ENCODE results near the gene ST3GAL3.

Gene ST3GAL3

DNA sequence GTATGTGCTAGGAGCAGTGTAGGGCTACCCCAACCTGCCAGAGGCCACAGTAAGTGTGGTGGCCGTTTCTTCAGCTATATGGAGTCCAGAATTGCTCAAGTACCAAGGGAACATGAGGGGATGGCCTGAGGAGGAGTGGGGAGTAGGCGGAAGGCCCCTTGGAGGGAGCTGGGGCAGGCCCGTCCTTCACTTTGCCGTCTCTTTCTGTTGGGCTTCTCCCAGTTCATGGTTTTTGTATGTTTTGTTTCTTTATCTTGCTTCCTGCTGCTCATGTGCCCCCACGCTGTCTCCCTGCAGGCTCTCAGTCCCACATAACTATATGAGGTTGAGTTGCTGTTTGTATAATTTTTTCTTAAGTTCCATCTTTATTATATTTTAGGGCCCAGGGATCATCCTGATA lies 256.6 kb downstream of the ST3GAL3 start:
- no peak for DNase-seq (ENCODE audit: low read depth)

DNA sequence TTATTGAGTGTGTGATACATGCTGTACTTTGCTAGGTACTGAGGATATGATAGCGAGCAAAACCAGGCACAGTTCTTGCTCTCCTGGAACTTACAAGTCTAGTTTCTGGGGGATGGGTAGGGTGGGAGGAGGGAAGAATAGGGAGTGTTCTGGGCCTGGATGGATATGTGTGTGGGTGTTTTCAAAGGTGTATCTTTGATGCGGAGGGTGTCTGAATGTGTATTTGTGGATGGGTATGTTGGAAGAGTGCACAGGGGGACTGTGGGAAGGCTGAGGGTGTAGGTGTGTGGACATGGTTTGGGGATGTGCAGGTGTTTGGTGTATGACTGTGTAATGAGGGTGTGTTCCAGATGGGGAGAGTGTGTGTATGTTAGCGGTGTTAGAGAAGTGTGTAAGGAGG lies 258.0 kb downstream of the ST3GAL3 start:
- DNase-seq (ENCODE audit: low read depth), result no peak

- no peak for DNase-seq (ENCODE audit: low read depth)
Measured at GRCh38 chr1:43968348-43968948, 261.1 kb downstream of the ST3GAL3 start.

DNA sequence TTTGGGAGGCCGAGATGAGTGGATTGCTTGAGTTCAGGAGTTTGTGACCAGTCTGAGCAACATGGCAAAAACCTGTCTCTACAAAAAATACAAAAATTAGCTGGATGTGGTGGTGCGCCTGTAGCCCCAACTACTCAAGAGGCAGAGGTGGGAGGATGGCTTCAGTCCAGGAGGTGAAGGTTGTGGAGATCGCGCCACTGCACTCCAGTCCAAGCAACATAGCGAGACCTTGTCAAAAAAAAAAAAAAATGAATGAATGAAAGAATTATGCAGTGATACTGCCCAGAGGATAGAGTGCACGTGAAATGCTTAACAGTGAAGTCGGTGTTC lies 262.0 kb downstream of the ST3GAL3 start:
- DNase-seq (ENCODE audit: low read depth), result no peak

DNA sequence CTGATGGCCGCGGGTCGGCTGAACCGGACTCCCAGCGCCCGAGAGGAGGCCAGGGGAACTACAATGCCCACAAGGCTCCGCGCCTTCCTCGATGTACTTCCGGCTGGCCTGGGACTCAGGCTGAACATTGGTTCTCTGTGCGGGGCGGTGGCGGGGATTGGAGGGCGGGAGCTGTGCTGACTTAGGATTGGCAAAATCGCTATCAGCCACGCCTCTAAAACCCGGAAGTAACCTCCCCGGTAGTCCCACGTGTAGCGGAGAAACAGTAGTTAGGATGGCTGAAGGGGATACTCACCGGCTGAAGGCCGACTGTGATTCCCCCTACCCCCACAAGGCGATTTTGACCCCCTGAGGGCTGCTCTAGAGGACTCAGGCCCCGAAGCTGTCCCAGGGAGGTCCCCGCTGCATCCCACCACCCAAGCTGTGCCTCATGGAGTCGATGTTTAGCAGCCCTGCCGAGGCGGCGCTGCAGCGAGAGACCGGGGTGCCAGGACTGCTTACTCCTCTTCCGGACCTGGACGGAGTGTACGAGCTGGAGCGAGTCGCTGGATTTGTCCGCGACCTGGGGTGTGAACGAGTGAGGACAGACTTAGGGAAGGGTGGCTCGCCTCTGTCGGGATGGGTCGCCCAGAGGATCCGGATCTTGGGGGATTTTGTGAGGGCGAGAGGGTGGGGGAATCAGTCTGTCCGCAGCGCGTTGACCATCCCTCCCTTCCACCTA lies 262.6 kb downstream of the ST3GAL3 start, which contains the start of gene DPH2:
TSS of gene DPH2 (plus strand) at position 265 of the 721 bp plus-strand sequence. CDS start at position 431, 166 bp downstream.
- DNase-seq (ENCODE audit: low read depth), result peak; percentile 84

- DNase-seq (ENCODE audit: low read depth), result no peak
Measured at GRCh38 chr1:43970502-43970901, 263.2 kb downstream of the ST3GAL3 start.

GRCh38 chr1:43970911-43971310 lies 263.6 kb downstream of the ST3GAL3 start:
- DNase-seq (ENCODE audit: low read depth), result no peak

GRCh38 chr1:43971336-43971980 lies 264.1 kb downstream of the ST3GAL3 start:
- no peak for DNase-seq (ENCODE audit: low read depth)

DNA sequence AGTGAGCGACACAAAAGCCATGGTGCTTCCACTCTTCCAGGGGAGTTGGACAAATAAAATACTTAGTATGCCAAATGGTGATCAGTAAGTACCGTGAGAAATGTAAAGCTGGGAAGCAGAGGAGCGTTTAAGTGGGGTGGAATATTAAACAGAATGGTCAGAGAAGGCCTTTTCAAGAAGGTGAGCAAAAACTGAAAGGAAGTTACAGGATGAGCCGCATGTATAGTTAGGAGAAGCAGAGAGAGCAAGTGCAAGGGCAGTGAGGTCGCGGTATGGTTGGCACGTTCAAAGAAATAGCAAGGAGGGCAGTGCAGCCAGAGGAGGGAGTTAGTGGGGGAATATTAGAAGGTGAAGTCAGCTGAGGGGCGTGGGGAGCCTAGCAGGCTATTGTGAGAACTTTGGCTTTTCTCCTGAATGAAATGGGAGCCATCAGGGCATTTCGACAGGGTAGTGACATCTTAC lies 266.7 kb downstream of the ST3GAL3 start:
- DNase-seq (ENCODE audit: low read depth), result no peak

DNA sequence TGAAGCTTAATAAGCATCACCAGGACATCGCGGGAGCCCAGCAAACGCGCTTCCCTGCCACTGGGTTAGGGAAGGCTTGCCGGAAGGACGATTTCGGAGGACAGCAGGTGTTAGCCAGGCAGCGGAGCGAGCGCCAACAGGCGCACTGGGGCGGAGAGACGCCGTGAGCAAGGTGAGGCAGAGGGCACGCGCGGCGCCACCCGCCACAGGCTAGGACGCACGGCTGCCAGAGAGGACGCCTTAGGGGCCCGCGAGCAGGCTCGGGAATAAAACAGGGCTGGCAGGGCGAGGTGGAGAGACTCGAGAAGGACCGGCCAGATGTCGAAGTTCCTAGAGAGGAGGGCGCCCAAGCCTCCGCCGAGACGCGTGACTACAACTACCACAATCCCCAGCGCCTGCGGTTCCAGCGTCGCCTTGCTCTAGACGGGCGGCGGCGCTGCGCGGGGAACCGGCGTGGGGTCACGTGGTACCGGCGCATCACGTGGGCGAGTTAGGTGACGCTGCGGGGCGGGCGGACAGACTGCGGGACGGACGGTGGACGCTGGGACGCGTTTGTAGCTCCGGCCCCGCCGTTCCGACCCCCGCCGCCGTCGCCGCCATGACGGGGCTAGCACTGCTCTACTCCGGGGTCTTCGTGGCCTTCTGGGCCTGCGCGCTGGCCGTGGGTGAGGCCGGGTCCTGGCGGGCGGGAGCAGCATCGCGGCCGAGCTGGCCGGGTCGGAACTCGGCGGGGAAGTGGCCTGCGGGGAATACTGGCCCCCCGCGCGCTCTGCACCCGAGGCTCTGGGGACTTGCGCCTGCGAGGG lies 267.3 kb downstream of the ST3GAL3 start, which contains the start of gene ATP6V0B:
TSS of gene ATP6V0B (plus strand) at position 518 of the 806 bp plus-strand sequence. CDS start at position 599, 81 bp downstream.
- peak; percentile 69 for DNase-seq (ENCODE audit: low read depth)

- no peak for DNase-seq (ENCODE audit: low read depth)
Measured at GRCh38 chr1:43975249-43975961, 268.1 kb downstream of the ST3GAL3 start.

GRCh38 chr1:43976045-43976444 lies 268.7 kb downstream of the ST3GAL3 start:
- no peak for DNase-seq (ENCODE audit: low read depth)

DNA sequence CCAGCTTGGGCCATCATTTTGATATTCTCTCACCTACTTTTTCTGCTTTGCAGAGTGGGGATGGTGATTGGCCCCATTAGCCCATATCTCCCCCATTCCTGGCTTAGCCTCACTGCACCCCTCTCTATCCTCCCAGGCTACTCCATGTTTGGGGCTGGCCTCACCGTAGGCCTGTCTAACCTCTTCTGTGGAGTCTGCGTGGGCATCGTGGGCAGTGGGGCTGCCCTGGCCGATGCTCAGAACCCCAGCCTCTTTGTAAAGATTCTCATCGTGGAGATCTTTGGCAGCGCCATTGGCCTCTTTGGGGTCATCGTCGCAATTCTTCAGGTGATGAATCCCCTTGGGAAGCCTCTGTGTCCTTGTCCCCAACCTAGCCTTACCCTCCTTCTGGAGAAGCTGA lies 269.6 kb downstream of the ST3GAL3 start:
- DNase-seq (ENCODE audit: low read depth), result no peak

DNA sequence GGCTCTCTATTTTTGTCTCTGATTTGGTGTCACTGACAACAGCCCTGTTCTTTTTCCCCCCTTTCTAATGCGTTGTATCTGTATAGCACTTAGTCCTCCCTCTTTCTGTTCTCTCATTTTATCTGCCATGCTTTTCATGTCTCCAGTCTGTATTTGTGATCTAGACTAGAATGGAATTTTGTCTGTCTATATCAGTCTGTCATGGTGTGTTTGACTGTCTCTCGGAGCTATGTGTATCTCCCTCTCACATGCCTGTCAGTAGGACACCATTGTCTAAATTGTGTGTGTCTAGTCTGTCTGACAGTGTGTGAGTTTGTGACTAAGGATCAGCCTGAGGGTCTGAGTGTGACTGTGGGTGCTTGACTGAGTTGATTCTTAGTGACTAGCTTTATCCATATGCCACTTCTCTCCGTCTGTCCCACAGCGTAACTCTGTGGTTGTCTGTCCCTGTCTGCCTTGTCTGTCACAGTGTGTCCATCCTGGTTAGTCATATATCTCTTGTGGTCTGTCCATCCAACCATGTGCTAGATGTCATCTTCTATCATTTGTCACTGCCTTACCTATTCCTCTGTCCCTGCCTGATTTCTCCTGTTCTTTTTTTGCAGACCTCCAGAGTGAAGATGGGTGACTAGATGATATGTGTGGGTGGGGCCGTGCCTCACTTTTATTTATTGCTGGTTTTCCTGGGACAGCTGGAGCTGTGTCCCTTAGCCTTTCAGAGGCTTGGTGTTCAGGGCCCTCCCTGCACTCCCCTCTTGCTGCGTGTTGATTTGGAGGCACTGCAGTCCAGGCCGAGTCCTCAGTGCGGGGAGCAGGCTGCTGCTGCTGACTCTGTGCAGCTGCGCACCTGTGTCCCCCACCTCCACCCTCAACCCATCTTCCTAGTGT lies 270.3 kb downstream of the ST3GAL3 start:
- no peak for DNase-seq (ENCODE audit: low read depth)

DNA sequence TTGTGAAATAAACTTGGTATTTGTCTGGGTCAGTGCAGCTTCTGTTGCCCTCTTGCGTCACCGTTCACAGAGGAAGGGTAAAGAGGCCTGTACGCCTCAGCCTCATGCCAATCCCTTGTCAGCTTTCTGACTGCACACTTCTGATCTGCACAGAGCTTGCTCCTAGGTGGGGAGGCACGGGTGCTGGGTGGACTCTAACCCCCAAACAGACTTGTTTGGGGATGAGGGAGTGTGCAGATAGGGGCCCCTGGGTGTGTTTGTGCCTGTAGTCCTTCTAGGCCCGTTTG lies 270.9 kb downstream of the ST3GAL3 start:
- DNase-seq (ENCODE audit: low read depth), result no peak

DNA sequence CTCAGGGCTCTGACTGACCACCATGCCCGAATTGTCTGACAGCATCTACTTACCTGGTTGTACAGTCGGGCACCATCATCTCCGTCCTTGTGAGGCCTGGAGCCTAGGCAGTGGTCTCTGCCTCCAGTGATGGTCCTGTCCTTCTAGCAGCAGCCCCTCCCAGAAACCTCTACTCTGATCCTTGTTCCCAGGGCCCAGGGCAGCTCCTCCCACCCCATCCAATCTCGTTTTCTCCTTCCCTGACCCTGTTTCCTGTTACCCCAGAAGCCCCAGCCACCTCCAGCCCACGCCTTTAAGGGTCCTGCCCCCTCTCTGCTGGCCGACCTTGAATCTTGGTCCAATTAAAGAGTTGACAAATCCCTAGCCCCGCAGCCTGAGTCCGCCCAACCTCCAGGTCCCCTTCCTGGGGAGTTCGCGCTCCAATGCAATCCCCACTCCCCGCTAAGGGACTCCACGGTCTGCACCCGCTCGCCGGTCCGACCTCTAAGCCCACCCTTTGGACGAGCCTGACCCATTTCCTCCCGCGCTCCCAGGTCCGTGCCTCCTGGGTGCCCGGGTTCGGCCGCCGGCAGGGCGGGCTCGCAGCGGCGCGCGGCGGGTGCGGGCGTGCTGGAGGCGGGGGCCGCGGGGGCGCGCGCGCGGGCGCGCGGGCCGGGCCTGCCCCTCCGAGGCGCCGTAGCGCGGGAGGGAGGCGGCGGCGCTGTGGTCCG lies 271.4 kb downstream of the ST3GAL3 start, which contains the start of gene B4GALT2:
TSS of gene B4GALT2 (plus strand) at position 660 of the 710 bp plus-strand sequence. CDS start 1,951 bp downstream, outside the sequence.
- DNase-seq (ENCODE audit: low read depth), result no peak

DNA sequence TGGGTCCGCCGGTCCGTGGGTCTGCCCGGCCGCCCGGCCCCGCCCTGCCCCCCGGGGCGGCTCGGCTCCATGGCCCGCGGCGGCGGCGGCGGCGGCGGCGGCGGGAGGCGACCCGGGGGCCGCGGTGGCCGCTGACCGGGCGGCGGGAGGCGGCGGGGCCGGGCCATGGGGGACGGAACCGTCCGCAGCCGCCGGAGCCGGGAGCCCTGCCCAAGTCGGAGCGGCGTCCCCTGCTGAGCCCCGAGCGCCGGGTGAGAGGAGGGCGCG lies 271.9 kb downstream of the ST3GAL3 start:
- DNase-seq (ENCODE audit: low read depth), result no peak

DNA sequence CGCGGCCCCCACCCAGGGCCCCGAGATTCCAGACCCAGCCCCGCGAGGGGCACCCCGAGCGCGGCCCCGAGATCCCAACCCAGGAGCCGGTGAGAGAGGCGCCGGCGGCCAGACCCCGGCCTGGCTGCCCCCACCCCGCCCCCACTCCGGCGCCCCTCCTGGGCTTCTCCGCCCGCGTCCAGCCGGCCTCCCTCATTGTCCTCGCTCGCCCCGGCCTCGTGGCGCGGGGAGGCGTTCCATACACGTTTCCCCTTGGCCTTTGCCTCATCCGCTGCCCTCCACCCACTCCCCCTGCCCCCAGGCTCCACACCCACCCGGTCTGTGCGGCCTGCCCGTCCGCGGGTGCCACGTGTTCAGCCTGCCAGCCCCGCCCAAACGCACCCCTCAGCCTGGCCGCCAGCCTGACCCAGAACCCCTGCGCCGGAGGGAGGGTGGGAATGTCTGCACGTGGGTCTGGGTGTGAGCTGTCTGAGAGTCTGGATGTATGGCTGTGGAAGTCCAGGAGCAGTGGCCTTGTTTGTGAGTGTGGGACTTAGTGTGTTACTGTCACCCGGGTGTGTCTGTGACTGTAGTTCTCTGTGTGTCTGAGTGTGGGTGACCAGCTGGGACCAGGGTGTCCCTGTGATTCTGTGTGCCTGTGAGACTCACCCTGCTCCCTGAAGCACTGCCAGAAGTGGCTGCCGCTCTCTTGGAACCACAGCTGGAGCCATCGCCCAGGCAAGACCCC lies 272.4 kb downstream of the ST3GAL3 start:
- DNase-seq (ENCODE audit: low read depth), result no peak

GRCh38 chr1:43980255-43981134 lies 273.2 kb downstream of the ST3GAL3 start:
- no peak for DNase-seq (ENCODE audit: low read depth)
